ENCODE results near the gene SPAG6.

SPAG6 gene

DNA sequence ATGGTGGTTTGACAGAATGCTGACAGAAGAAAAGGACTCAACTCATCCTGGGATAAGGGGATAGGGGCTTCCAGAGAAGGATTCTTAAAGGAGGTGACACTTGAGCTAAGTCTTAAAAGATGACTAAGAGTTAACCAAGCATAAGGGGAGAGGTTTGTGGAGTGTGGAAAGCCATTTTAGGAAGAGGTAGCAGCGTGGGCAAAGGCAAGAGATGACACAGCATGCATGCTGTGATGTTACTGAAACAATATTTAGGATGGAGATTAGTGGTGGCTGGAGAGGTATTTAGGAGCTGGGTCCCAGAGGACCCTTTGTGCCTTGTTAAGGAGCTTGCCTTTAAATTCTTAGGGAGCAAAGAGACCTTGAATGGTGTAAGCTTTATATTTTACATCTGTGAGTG, 65.1 kb downstream of the SPAG6 start:
- no peak overlapping the region for H3K4me3 ChIP-seq (ENCODE audit: low read length)
- DNase-seq (ENCODE audit: low read depth) = no peak
- TF ChIP-seq, protein P1, sequence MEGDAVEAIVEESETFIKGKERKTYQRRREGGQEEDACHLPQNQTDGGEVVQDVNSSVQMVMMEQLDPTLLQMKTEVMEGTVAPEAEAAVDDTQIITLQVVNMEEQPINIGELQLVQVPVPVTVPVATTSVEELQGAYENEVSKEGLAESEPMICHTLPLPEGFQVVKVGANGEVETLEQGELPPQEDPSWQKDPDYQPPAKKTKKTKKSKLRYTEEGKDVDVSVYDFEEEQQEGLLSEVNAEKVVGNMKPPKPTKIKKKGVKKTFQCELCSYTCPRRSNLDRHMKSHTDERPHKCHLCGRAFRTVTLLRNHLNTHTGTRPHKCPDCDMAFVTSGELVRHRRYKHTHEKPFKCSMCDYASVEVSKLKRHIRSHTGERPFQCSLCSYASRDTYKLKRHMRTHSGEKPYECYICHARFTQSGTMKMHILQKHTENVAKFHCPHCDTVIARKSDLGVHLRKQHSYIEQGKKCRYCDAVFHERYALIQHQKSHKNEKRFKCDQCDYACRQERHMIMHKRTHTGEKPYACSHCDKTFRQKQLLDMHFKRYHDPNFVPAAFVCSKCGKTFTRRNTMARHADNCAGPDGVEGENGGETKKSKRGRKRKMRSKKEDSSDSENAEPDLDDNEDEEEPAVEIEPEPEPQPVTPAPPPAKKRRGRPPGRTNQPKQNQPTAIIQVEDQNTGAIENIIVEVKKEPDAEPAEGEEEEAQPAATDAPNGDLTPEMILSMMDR (conservative IDR thresholded peaks at IDR 0.05; ENCODE audit: low read depth, low read length) = no peak

DNA sequence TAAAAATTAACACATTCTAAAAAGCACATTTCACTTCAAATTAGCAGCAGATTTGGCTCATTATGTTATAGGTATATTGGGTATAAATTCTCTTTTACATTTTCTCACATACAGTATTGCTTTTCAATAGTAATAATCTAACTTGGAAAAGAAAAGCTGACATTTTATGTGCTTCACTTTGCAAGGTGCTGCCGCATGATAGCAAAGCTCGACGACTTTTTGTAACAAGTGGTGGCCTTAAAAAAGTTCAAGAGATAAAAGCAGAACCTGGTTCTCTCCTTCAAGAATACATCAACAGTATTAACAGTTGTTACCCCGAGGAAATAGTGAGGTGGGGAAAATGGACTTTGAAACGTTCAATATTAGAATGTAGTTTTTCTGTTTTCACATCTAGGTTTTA, 65.5 kb downstream of the SPAG6 start:
- no peak overlapping the region for H3K4me3 ChIP-seq (ENCODE audit: low read length)
- no peak for DNase-seq (ENCODE audit: low read depth)
- TF ChIP-seq, protein P1 (conservative IDR thresholded peaks at IDR 0.05; ENCODE audit: low read depth, low read length) = no peak

DNA sequence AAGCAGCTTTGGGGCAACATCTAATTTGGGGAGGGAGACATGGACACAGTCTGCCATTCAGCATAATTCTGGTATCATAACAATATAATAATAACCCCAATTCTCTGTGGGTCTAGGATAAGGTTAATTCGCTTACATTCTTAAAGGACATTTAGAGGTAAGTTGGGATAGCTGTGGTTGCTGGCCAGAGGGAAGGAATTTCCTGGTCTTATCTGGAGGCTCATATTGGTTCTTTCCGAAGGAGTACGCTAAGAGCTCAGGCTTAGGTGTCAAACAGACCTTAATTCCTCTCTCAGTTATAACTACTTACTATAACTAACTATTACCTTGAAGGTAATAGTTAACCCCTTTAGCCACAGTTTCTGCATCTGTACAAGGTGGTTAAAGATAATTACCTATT, 68.8 kb downstream of the SPAG6 start:
- TF ChIP-seq, protein P1 (conservative IDR thresholded peaks at IDR 0.05; ENCODE audit: low read depth, low read length) = no peak
- no peak overlapping the region for H3K4me3 ChIP-seq (ENCODE audit: low read length)
- DNase-seq (ENCODE audit: low read depth) = no peak

DNA sequence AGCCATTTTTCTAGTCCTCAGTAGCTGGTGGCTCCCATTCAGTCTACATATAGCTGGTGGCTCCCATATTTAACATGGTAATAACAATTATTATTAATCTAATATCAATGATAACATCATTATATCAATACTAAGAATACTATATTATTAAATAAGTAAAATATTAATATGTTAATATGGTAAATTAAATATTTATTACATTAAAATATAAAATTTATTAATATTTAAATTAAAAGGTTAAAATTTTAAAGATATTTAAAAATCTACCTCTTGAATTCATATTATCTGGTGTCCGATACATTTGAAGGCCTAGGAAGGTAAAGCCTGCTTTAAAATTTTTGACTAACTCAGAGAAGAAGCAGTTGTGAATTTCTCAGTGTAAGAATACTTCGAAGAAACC, 69.8 kb downstream of the SPAG6 start:
- no peak for DNase-seq (ENCODE audit: low read depth)
- no peak overlapping the region for H3K4me3 ChIP-seq (ENCODE audit: low read length)
- TF ChIP-seq, protein P1 (conservative IDR thresholded peaks at IDR 0.05; ENCODE audit: low read depth, low read length) = no peak

DNA sequence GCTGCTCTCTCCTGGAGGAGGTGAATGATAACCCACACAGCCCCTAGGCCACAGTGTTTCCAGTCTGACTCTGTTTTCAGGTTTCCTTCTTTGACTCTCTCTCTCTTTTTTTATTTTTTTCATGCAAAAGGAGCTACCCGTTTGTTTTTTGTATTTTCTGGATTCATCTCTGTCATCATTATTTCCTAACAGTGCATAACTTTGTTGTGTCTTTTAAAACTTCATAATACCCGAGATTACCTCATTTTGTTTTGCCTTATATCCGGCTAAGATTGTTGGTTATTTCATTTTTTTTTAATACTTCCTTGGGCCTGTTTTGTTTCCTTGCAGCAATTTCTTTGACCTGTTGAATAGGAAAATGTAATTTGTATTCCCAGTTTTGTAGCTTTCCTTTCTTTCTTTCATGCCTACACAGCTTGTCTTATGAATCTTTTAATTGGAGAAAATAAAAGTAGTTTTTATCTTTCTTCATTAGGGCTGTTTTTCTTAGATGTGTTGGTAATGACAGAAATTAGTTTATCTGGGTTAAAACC, 72.5 kb downstream of the SPAG6 start:
- H3K4me3 ChIP-seq (ENCODE audit: low read length) = no peak overlapping the region
- TF ChIP-seq, protein P1 (conservative IDR thresholded peaks at IDR 0.05; ENCODE audit: low read depth, low read length) = no peak
- no peak for DNase-seq (ENCODE audit: low read depth)

DNA sequence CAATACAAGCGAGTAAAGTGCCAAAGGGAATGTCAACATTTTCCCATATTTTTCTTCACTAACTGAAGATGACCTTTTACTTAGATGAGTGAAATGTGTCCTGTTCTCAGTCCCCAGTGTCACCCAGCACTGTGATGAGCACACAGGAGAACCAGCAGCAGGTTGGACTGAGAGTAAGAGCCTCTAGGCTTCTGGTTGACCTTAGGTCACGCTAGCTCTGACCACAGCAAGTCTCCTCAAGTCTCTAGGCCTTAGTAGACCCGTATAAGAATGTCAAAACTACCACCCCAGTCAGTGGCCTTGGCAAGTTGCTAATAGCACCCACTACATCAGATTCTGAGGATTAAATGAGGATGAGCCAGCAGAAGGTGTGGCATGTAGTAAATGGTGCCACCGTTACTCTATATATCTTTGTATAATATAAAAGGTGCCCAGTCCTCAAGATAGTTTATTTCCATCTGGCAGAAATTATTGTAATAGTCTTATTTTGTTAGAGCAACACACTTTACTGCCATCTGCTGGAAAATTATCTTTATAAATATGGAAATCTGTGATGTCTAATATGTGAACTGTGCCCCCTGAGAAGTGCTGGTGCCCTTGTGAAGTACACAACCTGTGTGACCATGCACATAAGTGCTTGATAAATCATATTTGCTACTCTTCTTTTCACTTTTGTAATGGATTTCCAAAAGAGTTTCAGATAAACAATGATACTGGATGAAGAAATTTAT, 75.7 kb downstream of the SPAG6 start:
- DNase-seq (ENCODE audit: low read depth) = no peak
- no peak overlapping the region for H3K4me3 ChIP-seq (ENCODE audit: low read length)
- TF ChIP-seq, protein P1 (conservative IDR thresholded peaks at IDR 0.05; ENCODE audit: low read depth, low read length) = peak; percentile 25

DNA sequence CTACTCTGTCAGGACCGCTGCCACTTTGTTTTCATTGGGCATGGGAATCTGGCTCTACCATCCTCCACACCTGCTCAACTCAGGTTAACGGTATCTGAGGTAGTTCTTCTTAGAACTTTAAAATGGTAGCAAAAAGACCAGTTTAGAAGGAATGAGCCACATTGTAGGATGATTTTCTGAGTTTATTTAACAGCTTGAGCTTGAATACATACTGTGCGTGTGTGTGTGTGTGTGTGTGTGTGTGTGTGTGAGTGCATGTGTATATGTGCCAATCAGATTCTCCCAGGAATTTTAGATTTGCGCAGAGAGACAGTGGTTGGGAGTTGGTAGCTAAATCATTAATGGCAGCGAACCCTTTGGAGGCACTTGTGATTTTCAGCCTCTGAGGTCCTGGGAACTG, 81.4 kb downstream of the SPAG6 start:
- TF ChIP-seq, protein P1 (conservative IDR thresholded peaks at IDR 0.05; ENCODE audit: low read depth, low read length) = no peak
- DNase-seq (ENCODE audit: low read depth) = no peak

More for the DNA sequence above, 81.4 kb downstream of the SPAG6 start:
- H3K4me3 ChIP-seq (ENCODE audit: low read length) = no peak overlapping the region
